Brain microvascular endothelial cell (primary cell): ENCODE results near the gene CENPT.
A peak's percentile ranks its signal among the peaks of the same experiment; 100 is the strongest.

ENCODE experiments used
- DNase-seq: peaks from one replicate; pipeline ENCODE4 v3.0.0-alpha.2; 2020
- H3K27ac ChIP-seq: fragments of 250-450 bp; sonication (Bioruptor Pico); 2 replicates; pipeline ENCODE4 v1.5.1; 2020; ENCODE audit warnings: mild to moderate bottlenecking, moderate library complexity
- H3K27me3 ChIP-seq: fragments of 250-450 bp; sonication (Bioruptor Pico); replicated peaks from 2 replicates; pipeline ENCODE4 v1.5.1; 2020; ENCODE audit warnings: mild to moderate bottlenecking
- H3K36me3 ChIP-seq: fragments of 250-450 bp; sonication (Bioruptor Pico); replicated peaks from 2 replicates; pipeline ENCODE4 v1.5.1; 2020; ENCODE audit warnings: mild to moderate bottlenecking
- H3K4me3 ChIP-seq: 2 replicates; pipeline ENCODE4 v1.5.1; 2011; ENCODE audit warnings: low read depth, mild to moderate bottlenecking, control low read depth, low read length, moderate library complexity
- in situ Hi-C: cut with HindIII; loops from 2 replicates; pipeline ENCODE4 v1.10.0; 2017; ENCODE audit warnings: low sequenced_read_pairs, low pct_ligation_motif_present
- TF ChIP-seq, protein P1 (sequence below): IDR thresholded peaks from 2 replicates; pipeline ENCODE4 v1.5.1; 2011; ENCODE audit warnings: low read depth, mild to moderate bottlenecking, moderate library complexity, low read length, control low read depth, inconsistent platforms; ENCODE audit errors: missing control alignments

CENPT gene

DNA sequence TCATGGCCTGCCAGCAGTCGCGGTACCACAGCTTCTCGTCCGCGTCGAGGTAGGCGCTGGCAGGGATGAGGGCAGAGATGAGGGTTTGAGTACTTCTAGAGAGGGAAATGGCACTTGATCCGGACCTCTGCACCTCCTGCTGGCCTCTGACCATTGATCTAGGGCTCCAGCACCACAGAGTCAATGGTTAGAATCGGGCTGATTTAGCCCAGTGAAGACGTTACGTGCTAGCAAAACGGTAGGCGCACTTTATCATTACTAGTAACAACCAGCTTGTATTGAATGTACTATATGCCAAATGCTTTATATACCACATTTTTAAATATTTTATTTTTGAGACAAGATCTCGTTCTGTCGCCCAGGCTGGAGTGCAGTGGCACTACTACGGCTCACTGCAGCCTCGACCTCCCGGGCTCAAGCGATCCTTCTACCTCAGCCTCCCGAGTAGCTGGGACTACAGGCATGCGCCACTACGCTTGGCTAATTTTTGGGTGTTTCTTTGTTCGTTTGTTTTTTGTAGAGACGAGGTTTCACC, 40.3 kb downstream of the CENPT start:
- TF ChIP-seq, protein P1, sequence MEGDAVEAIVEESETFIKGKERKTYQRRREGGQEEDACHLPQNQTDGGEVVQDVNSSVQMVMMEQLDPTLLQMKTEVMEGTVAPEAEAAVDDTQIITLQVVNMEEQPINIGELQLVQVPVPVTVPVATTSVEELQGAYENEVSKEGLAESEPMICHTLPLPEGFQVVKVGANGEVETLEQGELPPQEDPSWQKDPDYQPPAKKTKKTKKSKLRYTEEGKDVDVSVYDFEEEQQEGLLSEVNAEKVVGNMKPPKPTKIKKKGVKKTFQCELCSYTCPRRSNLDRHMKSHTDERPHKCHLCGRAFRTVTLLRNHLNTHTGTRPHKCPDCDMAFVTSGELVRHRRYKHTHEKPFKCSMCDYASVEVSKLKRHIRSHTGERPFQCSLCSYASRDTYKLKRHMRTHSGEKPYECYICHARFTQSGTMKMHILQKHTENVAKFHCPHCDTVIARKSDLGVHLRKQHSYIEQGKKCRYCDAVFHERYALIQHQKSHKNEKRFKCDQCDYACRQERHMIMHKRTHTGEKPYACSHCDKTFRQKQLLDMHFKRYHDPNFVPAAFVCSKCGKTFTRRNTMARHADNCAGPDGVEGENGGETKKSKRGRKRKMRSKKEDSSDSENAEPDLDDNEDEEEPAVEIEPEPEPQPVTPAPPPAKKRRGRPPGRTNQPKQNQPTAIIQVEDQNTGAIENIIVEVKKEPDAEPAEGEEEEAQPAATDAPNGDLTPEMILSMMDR: peak; percentile 26
- H3K36me3 ChIP-seq: peaks cover 6% of the 10 kb centered on the region
- no peaks in the 10 kb centered on the region for H3K27me3 ChIP-seq
- H3K4me3 ChIP-seq: peak overlapping the region; percentile 96
- in situ Hi-C loops: loop anchor here (25.0 kb wide), 1 partner anchor 105 kb away; no protein-coding TSS in a partner anchor
- peak overlapping the region; percentile 39 for H3K27ac ChIP-seq
- no peak for DNase-seq

DNA sequence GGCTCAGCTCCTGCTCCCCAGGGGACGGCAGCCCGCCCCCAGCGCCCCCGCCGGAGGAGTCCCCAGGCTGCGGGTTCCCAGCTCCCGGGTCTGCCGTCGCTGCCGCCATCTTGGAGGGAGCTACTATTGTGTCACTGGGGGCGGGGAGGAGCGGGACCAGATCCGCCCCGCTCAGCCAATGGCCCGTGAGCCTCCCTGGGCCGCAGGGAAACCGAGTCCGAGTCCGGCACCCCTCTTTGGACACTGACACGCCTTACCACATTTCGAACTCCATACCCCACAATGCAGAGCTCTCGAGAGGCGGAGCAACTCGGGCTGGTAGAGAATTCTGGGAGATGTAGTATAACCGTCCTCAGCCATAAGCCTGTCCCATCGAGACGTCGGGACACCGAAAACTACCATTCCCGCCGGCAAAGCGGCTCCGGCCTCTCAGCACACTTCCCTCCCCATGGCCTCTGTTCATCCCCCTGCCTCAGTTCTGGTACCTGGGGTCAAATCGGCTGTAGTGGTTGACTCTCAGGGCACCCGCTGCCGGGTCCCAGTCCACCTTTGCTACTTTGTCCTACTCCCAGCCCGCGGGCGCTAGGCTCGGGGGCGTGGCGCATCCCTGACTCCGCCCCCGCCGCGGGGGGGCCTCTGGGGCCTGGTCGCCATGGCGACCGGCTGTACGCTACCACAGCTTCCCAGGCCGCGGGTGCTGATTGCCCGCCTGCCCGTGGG, 40.9 kb downstream of the CENPT start, which contains the start of the genes RANBP10 and TSNAXIP1:
RANBP10 (minus strand) TSS at position 133 of the 720 bp plus-strand sequence; CDS start at position 109, 24 bp downstream.
TSNAXIP1 (plus strand) TSS at position 462 of the 720 bp plus-strand sequence. CDS start 261 bp downstream, outside the sequence.
- peak; percentile 99 for DNase-seq
- TF ChIP-seq, protein P1: no peak
- Histone ChIP-seq H3K36me3 (peaks cover 6% of the 10 kb centered on the region), H3K27me3 (no peaks in the 10 kb centered on the region), H3K27ac (peak within 1 kb of the TSS; percentile 49), H3K4me3 (peak within 1 kb of the TSS; percentile 96)
- in situ Hi-C loops: loop anchor here (25.0 kb wide), 1 partner anchor 106 kb away; no protein-coding TSS in a partner anchor

DNA sequence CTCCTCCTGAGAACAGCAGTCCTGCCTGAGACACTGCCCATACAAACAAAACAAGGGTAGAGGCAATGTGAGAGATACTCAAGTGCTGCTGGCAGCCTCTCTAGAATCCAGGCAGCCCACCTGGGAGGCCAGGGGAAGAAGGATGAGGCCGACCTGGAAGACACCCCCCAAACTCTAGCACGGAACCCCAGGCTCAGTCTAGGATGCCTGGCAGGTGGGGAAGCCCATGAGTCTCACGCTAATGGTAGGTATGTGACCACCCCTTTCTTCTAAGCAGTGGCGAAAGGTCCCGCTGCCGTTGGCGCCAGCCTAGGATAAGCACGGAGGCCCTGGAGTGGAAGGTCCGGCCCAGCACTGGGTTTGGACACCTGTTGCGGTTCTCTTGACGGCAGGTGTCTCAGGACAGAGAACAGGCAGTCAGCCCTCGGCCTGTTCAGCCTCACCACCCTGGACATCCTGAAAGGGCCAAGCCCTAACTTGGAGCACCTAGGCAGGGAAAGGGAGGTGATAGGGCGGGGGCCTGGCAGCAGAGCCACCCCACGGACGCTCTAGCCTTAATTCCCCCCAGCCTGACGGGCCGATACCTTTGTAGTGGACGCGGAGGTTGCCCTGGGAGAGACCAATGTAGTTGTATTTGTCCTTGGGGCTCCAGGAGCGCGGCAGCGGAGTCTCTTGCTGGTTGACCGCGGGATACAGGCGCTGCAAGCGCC, 41.6 kb downstream of the CENPT start:
- Histone ChIP-seq H3K27ac (peak overlapping the region; percentile 49), H3K4me3 (peak overlapping the region; percentile 96), H3K27me3 (no peaks in the 10 kb centered on the region), H3K36me3 (peaks cover 6% of the 10 kb centered on the region)
- TF ChIP-seq, protein P1: no peak
- in situ Hi-C loops: loop anchor here (25.0 kb wide), 1 partner anchor 106 kb away; no protein-coding TSS in a partner anchor
- no peak for DNase-seq

DNA sequence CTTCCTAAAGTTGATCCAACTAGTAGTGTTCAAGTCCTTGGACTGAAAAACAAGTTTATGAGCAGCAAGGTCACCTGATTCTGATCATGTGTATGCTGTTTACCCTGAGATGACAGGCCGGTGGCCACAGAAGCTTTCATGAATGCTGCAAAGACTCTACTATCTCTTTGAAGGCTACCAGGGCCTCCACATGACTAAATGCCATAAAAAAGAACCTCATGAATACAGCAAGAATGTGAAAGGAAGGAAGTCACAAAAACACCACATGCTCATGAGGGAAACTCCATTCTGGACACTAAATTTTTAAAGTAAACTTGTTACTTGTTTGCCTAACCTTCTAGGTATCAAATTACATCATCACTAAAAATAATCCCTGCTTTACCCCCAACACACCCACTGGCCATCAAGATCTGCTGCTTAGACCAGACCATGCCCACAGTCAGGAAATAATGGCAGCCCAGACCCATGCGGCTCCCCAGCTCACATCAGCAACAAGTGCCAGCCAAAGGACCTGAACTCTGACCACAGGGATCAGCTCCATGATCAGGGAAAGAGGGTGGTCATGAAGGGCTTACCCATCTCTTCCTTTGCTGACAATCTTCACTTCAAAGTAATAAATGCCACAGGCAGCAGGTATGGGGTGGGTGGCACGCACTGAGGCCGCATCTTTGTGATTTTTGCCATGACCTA, 42.5 kb downstream of the CENPT start:
- in situ Hi-C loops: loop anchor here (25.0 kb wide), 1 partner anchor 107 kb away; no protein-coding TSS in a partner anchor
- no peak for DNase-seq
- peak overlapping the region; percentile 96 for H3K4me3 ChIP-seq
- H3K27ac ChIP-seq: no peak overlapping the region
- no peaks in the 10 kb centered on the region for H3K27me3 ChIP-seq
- TF ChIP-seq, protein P1: no peak
- H3K36me3 ChIP-seq: peaks cover 10% of the 10 kb centered on the region

DNA sequence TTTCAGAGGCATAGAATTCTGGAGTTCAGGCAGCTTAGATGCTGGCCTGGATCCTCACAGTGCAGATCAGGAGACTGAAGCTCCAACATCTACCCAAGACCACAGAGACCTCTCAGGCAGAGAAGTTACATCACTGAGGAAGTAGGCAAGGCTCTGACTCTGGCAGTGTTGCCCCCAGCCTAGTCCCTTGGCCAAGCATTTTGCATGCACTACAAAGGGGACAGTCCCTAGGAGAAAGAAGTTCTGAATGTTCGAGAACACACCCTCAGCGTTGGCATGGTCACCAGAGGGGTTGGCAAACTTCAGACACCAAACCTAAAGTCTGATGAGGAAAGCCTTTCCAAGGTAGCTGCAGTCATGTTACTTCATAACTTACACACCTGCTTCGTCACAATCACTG, 43.6 kb downstream of the CENPT start:
- no peak overlapping the region for H3K4me3 ChIP-seq
- no peaks in the 10 kb centered on the region for H3K27me3 ChIP-seq
- in situ Hi-C loops: loop anchor here (25.0 kb wide), 1 partner anchor 108 kb away; no protein-coding TSS in a partner anchor
- H3K36me3 ChIP-seq: peaks cover 10% of the 10 kb centered on the region
- TF ChIP-seq, protein P1: no peak
- DNase-seq: no peak
- no peak overlapping the region for H3K27ac ChIP-seq
